Measurements from ENCODE around the gene NDST1. TPM values are rescaled to one million over a fixed set of nuclear protein-coding genes. Genes with fewer than 3 reads are reported as not detected.

NDST1 gene
- total and polyA plus RNA-seq, 2 of the 8 experiments (the other 6 are each of a cell fraction or from before 2014, with no cell fraction given), result 27.0 to 72.0 TPM

DNA sequence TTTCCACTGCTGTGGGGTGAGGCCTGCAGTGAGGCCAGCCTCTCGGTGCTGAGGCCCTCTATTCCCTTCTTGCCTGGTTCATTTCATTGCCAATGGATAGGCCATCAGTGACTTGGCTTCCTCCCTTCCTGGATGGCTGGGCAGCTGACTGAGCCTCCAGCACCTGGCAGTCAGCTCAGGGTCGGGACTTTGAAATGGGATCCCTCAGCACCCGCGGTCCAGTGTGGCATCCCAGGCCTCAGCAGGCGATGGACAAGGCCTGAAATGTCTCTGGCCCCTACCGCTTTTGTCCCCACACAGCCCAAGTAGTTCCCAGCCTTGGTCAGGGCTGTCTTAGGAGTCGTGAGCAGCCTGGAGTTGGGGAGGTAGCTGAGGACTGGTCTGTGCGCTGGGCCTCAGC lies 17.2 kb downstream of the NDST1 start (continued):
- TF ChIP-seq POU5F1 (IDR thresholded peaks at IDR 0.05; ENCODE audit: low read depth, low read length) (no peak), EP300 (IDR thresholded peaks at IDR 0.05; ENCODE audit: borderline replicate concordance in 1 of 2, low read depth in 2 of 2, low read length in 2 of 2) (no peak)
